ENCODE results near the gene MAGOH. TPM values are rescaled to one million over a fixed set of nuclear protein-coding genes. Genes with fewer than 3 reads are reported as not detected.
A peak's percentile ranks its signal among the peaks of the same experiment; 100 is the strongest.
"Not testable (repeated sequence)": the region's sequence is repeated elsewhere in the genome, so short reads cannot be mapped to it uniquely, and the experiment has no call there.

The MAGOH gene
- 43.0 TPM for total RNA-seq

DNA sequence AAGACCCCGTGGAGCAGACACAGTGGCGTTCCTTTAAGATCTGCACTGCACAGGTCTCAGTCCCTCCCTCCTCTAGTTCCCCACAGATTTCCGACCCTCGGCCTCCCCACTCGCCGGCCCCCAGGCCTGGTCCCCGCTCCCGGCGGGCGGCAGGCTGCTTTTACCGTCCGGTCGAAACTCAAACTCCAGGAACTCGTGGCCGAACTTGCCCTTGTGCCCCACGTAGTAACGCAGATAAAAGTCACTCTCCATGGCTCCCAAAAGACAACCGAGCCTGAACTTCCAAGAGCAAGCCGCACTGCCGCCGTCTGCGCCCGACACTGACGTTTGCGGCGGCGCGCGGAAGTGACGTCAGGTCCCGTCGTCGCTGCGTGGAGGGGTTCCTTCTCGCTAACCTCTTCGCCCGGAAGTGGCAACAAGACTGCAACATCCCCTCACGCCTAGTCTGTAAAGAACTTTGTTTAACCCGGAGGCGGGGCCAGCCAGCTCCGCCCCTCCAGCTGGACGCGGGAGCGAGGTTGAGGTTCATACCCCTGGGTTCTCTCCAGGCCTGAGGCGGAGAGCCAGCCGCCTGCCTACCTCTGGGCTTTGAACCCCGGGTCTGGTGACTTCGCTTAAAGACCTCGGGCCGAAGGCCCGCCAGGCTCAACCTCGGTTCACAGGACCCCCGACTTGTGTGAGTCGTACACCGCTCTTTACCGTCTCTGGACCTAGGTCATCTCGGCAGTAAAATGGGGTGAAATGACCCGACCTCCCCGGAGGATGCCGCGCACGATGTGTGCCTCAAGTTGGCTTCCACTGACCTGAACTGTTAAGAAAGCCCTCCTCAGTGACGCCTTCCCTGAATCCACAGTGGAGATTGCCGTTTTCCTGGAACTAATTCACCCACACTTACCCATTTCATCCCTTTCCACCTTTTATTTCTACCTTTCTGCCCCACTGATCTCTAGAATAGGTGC is at the start of gene MAGOH:
Gene MAGOH, minus strand, starts transcription at position 322 of the 959 bp plus-strand sequence. Its CDS starts 70 bp downstream, at position 252.
- DNase-seq: peak; percentile 97

- DNase-seq: no peak
Observed at GRCh38 chr1:53286955-53287354, 48.6 kb upstream of the MAGOH start.

- DNase-seq: no peak
Observed at GRCh38 chr1:53285969-53286760, 47.8 kb upstream of the MAGOH start.

DNA sequence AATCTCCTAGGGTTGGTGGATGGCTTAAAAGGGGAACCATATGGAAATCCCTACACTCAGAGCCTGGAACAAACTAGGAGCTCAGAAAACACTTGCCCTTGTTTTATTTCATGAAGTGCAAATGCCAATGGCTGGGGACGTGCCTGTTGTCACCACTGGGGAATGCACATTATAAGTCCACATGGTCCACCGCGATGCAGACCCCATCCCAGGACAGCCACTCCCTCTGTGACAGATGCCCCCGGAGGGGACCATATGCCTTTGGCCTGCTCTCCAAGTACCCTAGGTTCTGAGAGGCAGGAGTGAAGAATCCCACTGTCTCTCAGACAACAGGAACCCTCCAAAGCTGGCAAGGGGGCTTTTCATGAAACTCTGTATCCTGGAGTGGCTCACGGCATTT is 47.2 kb upstream of the MAGOH start:
- DNase-seq: no peak

DNA sequence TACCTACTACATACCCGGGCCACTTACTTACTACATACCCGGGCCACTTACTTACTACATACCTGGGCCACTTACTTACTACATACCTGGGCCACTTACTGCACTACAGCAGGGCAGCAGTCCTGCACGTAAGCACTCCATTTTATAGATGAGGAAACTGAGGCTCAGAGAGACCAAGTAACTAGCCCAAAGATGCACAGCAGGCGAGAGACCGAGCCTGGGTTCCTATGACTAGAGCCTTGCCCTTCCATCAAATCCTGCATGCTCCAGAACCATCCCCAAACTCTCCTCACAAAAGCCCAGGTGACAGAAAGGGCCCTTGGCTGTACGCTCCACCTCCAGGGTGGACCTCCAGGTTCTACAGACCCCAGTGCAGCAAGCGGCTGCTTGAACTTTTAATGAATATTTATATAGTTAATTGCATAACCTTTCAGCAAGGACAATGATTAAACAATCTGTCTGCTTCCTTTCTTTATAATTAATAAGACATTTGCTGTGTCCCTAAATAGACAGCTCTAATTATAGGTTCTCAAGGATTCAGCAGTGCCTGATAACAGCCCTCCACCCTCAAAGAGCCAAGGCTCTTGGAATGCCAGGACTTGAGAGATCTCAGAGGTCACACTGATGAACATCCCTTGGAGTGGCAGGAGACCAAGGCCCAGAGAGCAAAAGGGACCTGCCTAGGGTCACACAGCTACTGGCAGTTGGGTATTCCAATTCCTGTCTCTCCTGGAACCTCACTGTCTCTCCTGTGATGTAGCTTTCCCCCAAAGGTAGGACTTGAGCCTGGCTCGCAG is 46.1 kb upstream of the MAGOH start:
- no peak for DNase-seq

DNA sequence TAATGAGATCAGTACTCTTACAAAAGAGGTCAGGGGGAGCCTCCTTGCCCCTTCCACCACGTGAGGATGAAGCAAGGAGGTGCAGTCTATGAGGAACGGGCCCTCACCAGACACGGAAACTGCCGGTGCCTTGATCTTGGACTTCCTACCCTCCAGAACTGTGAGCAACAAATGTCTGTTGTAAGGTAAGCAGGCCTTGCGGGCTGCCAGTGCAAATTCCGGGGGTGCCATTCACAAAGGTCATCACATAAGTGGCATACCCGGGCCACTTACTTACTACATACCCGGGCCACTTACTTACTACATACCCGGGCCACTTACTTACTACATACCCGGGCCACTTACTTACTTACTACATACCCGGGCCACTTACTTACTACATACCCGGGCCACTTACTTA is 44.8 kb upstream of the MAGOH start:
- not testable (repeated sequence) for DNase-seq

- DNase-seq: peak; percentile 35
Observed at GRCh38 chr1:53281133-53281532, 42.8 kb upstream of the MAGOH start.

- no peak for DNase-seq
Observed at GRCh38 chr1:53280496-53280895, 42.2 kb upstream of the MAGOH start.

DNA sequence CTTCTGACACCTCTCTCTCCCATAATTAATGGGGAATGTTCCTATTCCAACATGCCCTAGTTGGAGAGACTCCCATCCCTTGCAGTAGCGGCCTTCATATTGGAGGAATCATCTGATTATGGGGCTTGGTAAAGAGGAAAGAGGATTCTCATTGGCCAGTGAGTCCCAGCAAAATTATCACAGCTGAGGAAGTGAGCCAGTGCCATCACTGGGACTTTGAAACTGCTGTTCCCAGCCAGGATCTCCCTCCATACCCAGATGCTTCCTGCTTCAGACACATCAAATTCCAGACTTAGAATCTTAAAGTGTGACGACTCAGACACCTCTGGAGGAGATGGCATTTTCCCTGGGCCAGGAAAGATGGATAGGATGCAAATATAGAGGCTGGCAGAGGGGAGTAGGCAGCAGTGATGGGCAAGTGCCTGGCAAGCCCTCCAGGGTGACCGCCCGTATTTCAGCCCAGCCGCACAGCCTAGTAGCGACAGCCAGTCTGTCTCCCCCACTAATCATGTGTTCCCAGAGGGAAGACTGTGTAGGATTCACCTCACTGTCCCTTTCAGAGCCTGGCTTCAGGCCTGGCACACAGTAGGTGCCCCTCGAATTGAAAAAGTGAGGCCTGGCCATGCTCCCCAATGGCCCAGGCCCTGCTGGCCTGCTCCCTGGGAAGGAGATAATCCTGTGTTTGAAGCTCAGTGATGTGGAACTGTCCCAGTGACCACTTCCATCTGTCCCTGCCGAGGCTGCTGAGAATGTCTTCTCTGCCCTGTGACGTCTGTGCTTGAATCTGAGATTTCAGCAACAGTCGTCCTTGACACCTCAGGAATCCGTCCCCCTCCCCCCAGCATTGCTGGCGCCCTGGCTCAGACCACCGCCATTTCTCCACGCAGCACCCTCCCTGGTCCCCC is 41.2 kb upstream of the MAGOH start:
- DNase-seq: no peak

GRCh38 chr1:53278298-53278725 is 40.0 kb upstream of the MAGOH start:
- peak; percentile 60 for DNase-seq

GRCh38 chr1:53277326-53277725 is 39.0 kb upstream of the MAGOH start:
- no peak for DNase-seq

GRCh38 chr1:53276902-53277281 is 38.6 kb upstream of the MAGOH start:
- no peak for DNase-seq

DNA sequence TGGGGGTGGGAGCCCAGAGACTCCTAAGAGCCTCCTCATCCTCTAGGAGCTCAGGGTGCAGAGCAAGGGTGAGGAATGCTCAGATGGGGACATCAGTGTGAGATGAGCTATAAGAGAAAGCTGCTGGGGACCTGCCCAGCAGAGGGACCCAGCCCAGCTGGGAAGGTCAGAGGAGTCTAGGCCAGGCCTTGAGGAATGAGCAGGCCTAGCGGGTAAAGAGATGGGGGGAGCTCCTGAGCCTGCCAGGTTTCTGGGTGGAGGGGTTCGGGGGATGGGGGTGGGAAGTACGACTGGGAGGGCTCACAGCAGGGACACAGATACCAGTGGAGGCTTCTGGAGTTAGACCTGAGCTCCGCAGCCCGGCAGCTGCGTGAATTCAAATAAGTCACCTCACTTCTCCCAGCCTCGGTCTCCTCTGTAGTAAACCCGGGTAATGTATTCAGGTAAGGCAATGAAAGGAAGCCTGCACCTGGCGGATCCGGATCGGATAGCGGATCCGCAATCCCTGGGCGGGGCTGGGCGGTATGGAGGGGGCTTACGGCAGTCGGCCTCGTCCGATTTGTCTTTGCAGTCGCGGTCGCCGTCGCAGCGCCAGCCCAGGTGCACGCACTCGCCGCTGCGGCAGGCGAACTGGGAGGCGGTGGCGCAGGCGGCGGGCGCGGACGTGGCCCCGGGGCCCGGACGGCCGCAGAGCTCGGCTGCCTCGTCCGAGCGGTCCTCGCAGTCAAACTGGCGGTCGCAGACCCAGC is 38.0 kb upstream of the MAGOH start:
- no peak for DNase-seq

DNA sequence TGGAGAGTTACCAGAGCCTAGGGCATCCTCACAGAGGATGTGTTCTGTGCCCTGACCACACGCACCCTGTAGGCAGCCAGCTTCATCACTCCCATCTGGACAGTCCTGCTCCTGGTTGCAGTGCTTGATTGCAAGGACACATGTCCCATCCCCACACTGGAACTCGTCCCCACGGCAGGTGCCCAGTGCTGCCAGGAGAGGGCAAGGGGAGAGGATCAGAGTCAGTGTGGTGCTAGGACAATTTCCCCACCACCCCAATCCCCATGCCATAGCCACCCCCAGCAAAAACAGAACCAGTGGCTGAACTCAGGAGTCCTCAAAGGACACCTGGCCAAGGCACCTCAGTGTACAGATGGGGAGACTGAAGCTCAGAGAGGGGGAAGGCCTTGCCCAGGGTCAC is 37.2 kb upstream of the MAGOH start:
- no peak for DNase-seq

DNA sequence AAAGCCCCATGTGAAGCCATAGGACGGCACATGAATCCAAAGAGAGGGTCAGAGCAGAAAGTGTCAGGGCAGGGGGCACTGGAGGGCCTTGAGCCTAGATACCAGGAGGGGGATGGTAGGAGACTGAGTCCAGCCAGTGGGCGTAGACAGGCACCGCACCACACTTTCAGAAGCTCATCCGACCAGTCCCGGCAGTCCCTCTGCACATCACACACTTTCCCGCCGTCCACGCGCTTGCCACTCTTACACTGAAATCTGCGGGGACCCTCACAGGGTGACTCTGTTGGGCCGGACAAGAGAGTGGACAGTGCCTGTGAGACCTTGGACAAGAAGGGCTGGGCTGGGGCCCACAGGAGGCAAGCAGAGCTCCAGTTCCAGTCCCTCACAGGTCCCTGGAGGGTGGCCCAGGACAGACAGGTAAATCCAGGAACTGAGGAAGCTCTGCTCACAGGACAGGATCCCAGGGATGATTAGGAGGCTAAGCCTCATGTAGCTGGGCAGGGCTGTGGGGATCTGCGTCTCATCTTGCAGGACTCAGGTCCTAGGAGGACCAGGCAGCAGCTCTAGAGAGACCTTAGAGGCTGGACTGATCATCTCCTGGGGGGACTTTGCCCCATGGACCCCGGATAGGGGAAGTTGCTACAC is 36.3 kb upstream of the MAGOH start:
- DNase-seq: no peak

DNA sequence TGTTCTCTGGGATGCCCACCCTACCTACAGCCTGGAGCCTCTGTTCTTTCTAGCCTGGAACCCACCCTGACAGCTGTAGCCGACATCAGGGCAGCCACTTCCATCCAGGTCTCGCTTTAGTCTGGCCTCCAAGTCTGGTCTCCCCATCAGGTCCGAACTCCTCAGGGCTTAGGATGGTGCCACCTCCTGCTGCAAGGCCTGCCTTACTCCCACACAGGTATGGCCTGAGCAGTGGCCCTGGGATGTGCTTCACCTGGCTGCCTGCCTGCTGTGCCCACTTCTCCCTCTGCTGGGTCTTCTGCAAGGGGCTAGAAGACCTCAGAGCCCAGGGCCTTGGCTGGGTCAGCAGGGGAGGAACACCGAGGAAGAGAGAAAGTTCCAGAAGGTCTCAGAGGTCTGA is 35.7 kb upstream of the MAGOH start:
- no peak for DNase-seq

DNA sequence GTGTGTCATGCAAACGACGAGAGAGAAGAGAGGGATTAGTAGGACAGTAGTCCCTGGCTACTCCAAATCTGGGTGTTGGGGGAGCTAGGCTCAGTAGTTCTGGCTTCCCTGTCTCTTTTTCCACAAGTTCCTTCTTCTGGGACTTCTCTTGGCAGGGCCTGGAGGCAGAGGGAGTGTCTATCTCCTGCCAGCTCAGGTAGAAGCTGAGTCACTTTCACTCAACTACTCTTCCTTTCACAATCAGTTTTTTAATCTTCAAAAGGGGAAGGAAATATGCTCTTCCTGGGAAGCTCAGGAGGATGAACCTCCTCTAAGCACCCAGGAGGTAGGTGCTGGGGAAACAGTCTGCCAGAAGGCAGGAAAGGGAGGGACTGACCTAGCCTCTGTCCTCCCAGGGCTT is 35.2 kb upstream of the MAGOH start:
- no peak for DNase-seq

DNA sequence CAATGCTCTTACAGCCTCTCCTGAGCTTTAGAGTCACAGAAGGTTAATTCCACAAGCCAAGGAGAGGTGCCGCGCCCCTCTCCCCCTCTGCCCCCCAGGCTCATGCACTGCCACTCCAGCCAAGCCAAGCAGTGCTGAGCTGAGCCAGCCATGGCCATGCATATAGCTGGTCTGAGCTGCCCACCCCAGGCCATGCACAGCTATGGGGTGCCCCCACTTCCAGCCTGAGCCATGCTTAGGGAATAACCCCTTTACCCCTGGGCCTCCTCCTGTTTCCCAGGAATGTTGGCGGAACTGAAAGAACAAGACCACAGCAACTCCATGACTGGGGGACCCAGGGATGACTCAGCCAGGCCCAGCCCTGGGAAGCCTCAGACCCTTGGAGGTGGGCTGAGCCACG is 34.0 kb upstream of the MAGOH start:
- DNase-seq: no peak

DNA sequence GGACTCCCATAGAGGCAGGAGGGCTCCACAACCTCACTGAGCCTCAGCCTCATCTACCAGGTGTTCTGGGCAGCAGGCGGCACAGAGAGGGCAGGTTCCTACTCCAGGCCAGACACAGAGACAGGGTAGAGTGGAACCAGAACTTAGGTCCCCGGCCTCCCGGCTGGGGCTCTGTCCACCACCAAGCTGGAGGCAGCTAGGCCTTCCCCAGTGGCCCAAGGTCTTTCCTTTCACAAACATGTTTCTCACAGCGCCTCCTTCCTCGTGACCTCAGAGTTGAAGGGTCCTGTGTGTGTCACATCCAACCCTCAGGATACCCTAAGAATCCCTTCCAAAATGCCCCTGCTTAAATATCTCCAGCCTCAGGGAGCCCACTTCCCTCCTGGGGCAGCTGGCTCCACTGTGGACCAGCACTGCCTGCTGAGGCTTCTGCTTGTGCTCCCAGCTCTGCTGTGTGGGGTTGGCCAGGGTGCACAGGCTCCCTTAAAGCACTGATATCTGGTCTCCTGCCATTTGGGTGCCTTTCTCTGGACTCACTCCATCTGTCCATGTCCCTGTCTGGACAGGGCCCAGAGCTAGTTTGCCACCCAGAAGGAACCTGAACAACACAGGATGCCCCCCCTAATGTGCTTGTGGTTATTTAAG is 33.2 kb upstream of the MAGOH start:
- DNase-seq: no peak

- no peak for DNase-seq
Observed at GRCh38 chr1:53270873-53271272, 32.6 kb upstream of the MAGOH start.
